NCI-H2107 (cell line): Measurements from ENCODE around the gene GPR55.

Experiments used
- DNase-seq: peaks from one replicate; lab custom pipeline; 2025; lab: John Stamatoyannopoulos, UW

Gene GPR55

GRCh38 chr2:230934231-230935129 lies 9.4 kb upstream of the GPR55 start:
- DNase-seq: no peak

- no peak for DNase-seq
Measured at GRCh38 chr2:230933521-230934180, 8.6 kb upstream of the GPR55 start.

- no peak for DNase-seq
Measured at GRCh38 chr2:230932556-230933511, 7.8 kb upstream of the GPR55 start.

GRCh38 chr2:230931556-230932231 lies 6.7 kb upstream of the GPR55 start:
- DNase-seq: no peak

GRCh38 chr2:230930928-230931555 lies 6.0 kb upstream of the GPR55 start:
- DNase-seq: no peak

GRCh38 chr2:230930149-230930780 lies 5.2 kb upstream of the GPR55 start:
- no peak for DNase-seq

GRCh38 chr2:230929381-230930148 lies 4.5 kb upstream of the GPR55 start:
- DNase-seq: no peak

GRCh38 chr2:230928701-230929380 lies 3.8 kb upstream of the GPR55 start:
- DNase-seq: no peak

GRCh38 chr2:230927711-230928341 lies 2.8 kb upstream of the GPR55 start:
- no peak for DNase-seq

- DNase-seq: no peak
Measured at GRCh38 chr2:230925879-230926765, 1.1 kb upstream of the GPR55 start.

- no peak for DNase-seq
Measured at GRCh38 chr2:230925443-230925878, 419 bp upstream of the GPR55 start.

- DNase-seq: no peak
Measured at GRCh38 chr2:230924092-230924469, 961 bp downstream of the GPR55 start.

GRCh38 chr2:230922951-230923717 lies 1.9 kb downstream of the GPR55 start:
- DNase-seq: no peak

GRCh38 chr2:230921806-230922595 lies 3.0 kb downstream of the GPR55 start:
- no peak for DNase-seq

GRCh38 chr2:230920167-230920566 lies 4.9 kb downstream of the GPR55 start:
- DNase-seq: no peak

GRCh38 chr2:230919681-230920080 lies 5.4 kb downstream of the GPR55 start:
- no peak for DNase-seq
